ENCODE results near the gene NEURL3.

The NEURL3 gene

DNA sequence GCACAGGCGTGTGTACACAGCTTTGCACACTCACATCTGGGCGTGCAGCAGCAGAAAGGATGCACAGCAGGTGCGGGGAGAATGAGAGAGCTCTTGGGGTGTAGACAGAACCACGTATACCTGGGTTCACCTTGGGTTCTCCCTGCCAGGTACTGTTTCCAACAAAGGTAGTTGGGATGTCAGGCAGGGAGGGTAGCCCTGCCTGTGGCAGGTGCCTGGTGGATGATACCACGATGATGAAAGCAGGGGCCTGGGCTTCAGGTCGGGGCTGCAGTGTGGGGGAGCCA, 24.9 kb upstream of the NEURL3 start:
- Histone ChIP-seq H3K36me3 (ENCODE audit: insufficient read depth) (no peaks in the 10 kb centered on the region), H3K9ac (no peak overlapping the region), H3K27ac (no peak overlapping the region; the same call in 1 of the 2 replicates), H2AFZ (ENCODE audit: low read depth) (no peak overlapping the region), H3K4me3 (IDR thresholded peaks at IDR 0.05; ENCODE audit: insufficient read depth, low read depth, low read length) (no peak overlapping the region), H3K79me2 (ENCODE audit: insufficient read depth, low read depth) (no peaks in the 10 kb centered on the region), H4K20me1 (ENCODE audit: insufficient read depth) (no peaks in the 10 kb centered on the region), H3K27me3 (ENCODE audit: insufficient read depth, low read depth) (no peaks in the 10 kb centered on the region), H3K4me2 (peak overlapping the region; percentile 26; the same call in 1 of the 2 replicates), H3K4me1 (ENCODE audit: low read depth, poor library complexity, severe bottlenecking) (peaks cover 92% of the 10 kb centered on the region)
- TF ChIP-seq, protein P1, sequence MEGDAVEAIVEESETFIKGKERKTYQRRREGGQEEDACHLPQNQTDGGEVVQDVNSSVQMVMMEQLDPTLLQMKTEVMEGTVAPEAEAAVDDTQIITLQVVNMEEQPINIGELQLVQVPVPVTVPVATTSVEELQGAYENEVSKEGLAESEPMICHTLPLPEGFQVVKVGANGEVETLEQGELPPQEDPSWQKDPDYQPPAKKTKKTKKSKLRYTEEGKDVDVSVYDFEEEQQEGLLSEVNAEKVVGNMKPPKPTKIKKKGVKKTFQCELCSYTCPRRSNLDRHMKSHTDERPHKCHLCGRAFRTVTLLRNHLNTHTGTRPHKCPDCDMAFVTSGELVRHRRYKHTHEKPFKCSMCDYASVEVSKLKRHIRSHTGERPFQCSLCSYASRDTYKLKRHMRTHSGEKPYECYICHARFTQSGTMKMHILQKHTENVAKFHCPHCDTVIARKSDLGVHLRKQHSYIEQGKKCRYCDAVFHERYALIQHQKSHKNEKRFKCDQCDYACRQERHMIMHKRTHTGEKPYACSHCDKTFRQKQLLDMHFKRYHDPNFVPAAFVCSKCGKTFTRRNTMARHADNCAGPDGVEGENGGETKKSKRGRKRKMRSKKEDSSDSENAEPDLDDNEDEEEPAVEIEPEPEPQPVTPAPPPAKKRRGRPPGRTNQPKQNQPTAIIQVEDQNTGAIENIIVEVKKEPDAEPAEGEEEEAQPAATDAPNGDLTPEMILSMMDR (conservative IDR thresholded peaks at IDR 0.05; ENCODE audit: low read depth, low read length): no peak

- Histone ChIP-seq H3K79me2 (ENCODE audit: insufficient read depth, low read depth) (no peaks in the 10 kb centered on the region), H3K36me3 (ENCODE audit: insufficient read depth) (no peaks in the 10 kb centered on the region), H4K20me1 (ENCODE audit: insufficient read depth) (no peaks in the 10 kb centered on the region), H3K4me3 (IDR thresholded peaks at IDR 0.05; ENCODE audit: insufficient read depth, low read depth, low read length) (no peak overlapping the region), H3K27me3 (ENCODE audit: insufficient read depth, low read depth) (no peaks in the 10 kb centered on the region), H3K4me2 (peak overlapping the region; percentile 26; the same call in 1 of the 2 replicates), H3K9ac (no peak overlapping the region), H2AFZ (ENCODE audit: low read depth) (no peak overlapping the region), H3K27ac (peak overlapping the region; percentile 7; the same call in 1 of the 2 replicates), H3K4me1 (ENCODE audit: low read depth, poor library complexity, severe bottlenecking) (peaks cover 92% of the 10 kb centered on the region)
- TF ChIP-seq, protein P1 (conservative IDR thresholded peaks at IDR 0.05; ENCODE audit: low read depth, low read length): no peak
Measured at GRCh38 chr2:96529376-96530143, 24.4 kb upstream of the NEURL3 start.

GRCh38 chr2:96528700-96529375, 23.7 kb upstream of the NEURL3 start:
- Histone ChIP-seq H3K27ac (peak overlapping the region; percentile 96; the same call in 1 of the 2 replicates), H3K27me3 (ENCODE audit: insufficient read depth, low read depth) (no peaks in the 10 kb centered on the region), H4K20me1 (ENCODE audit: insufficient read depth) (no peaks in the 10 kb centered on the region), H3K36me3 (ENCODE audit: insufficient read depth) (no peaks in the 10 kb centered on the region), H3K4me3 (IDR thresholded peaks at IDR 0.05; ENCODE audit: insufficient read depth, low read depth, low read length) (no peak overlapping the region), H3K4me2 (peak overlapping the region; percentile 49; the same call in 1 of the 2 replicates), H3K9ac (no peak overlapping the region), H2AFZ (ENCODE audit: low read depth) (no peak overlapping the region), H3K4me1 (ENCODE audit: low read depth, poor library complexity, severe bottlenecking) (peaks cover 92% of the 10 kb centered on the region), H3K79me2 (ENCODE audit: insufficient read depth, low read depth) (no peaks in the 10 kb centered on the region)
- TF ChIP-seq, protein P1 (conservative IDR thresholded peaks at IDR 0.05; ENCODE audit: low read depth, low read length): no peak

DNA sequence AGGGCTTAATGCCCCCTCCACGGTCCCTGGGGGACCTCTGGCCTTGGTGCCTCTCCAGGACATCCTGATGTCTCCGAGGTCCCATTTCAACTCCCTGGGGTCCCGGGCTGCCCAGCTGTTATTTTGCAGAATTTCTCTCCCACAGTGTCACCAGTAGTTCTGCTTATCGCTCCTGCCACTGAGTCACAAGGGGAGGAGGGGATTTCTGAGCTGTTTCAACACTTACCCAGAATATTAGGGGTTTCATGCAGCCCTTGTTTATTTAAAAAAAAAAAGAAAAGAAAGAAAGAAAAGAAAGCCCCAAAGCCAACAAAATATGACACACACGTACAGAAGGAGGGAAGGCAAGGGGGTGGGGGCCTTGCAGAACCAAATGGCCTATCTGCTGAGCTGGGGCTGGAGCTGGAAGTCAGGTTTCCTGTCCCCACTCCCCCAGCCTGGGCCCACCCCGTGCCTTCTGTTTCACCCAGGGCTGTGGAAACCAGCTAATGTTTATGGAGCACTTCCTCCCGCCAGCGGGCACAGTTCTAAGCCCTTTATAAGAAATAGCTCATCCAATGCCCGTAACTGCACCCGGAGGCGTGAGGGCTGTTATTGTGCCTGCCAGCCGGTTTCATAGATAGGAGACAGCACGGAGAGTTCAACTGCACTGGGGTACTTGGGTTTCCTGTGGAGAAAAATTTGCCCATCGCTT, 23.0 kb upstream of the NEURL3 start:
- no peaks in the 10 kb centered on the region for H3K79me2 ChIP-seq (ENCODE audit: insufficient read depth, low read depth)
- TF ChIP-seq, protein P1 (conservative IDR thresholded peaks at IDR 0.05; ENCODE audit: low read depth, low read length): no peak
- peak overlapping the region; percentile 49 for H3K4me2 ChIP-seq
- H2AFZ ChIP-seq (ENCODE audit: low read depth): no peak overlapping the region
- H3K4me1 ChIP-seq (ENCODE audit: low read depth, poor library complexity, severe bottlenecking): peaks cover 90% of the 10 kb centered on the region
- H3K9ac ChIP-seq: peak overlapping the region; percentile 29; the same call in 1 of the 2 replicates
- H3K27ac ChIP-seq: peak overlapping the region; percentile 96
- H3K4me3 ChIP-seq (IDR thresholded peaks at IDR 0.05; ENCODE audit: insufficient read depth, low read depth, low read length): no peak overlapping the region
- H3K36me3 ChIP-seq (ENCODE audit: insufficient read depth): no peaks in the 10 kb centered on the region
- H4K20me1 ChIP-seq (ENCODE audit: insufficient read depth): no peaks in the 10 kb centered on the region
- H3K27me3 ChIP-seq (ENCODE audit: insufficient read depth, low read depth): no peaks in the 10 kb centered on the region

Measured in KMS-11 (cell line).